Measurements from ENCODE around the gene WASF3. TPM values are rescaled to one million over a fixed set of nuclear protein-coding genes. Genes with fewer than 3 reads are reported as not detected.

Gene WASF3, protein sequence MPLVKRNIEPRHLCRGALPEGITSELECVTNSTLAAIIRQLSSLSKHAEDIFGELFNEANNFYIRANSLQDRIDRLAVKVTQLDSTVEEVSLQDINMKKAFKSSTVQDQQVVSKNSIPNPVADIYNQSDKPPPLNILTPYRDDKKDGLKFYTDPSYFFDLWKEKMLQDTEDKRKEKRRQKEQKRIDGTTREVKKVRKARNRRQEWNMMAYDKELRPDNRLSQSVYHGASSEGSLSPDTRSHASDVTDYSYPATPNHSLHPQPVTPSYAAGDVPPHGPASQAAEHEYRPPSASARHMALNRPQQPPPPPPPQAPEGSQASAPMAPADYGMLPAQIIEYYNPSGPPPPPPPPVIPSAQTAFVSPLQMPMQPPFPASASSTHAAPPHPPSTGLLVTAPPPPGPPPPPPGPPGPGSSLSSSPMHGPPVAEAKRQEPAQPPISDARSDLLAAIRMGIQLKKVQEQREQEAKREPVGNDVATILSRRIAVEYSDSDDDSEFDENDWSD
- total RNA-seq: 9.8 and 9.9 TPM in 2 replicates

DNA sequence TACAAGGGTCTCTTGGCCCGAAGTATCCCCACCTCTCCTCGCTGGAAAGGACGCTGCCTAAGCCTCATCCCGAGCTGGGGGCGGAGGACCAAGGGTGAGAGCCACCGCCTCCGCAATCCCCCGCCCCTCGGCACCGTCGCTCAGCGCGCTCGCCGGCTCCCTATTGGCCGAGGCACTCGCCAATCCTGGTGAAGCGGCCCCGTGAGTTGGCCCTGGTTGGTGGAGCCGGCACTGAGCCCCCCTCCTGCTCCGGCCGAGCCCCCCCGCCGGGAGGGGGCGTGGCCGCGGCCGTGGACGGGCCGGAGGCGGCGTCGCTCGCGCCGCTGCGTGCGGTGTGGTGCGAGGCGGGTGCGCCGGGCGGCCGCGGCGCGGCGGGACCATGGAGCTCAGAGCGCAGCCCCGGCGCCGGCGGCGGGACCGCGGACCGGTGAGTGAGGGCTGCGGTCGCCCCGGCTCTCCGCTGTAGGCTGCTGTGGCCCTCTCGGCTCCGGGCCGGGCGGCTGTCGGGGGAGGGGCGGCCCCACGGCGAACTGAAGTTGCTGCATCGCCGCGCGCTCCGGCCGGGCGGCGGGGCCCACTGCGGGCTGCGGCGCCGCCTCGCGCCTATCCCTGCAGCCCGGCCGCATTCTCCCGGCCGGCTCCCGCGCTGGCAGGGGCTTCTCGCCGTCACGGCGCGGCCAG is at the start of gene WASF3:
Gene WASF3, plus strand, starts transcription at position 291 of the 681 bp plus-strand sequence. CDS start 84,588 bp downstream, outside the sequence.

Other genes starting within 250 kb of the WASF3 start
- not detected in 2 replicates for gene GPR12, start 203.1 kb downstream of the WASF3 start, total RNA-seq

Measured in subcutaneous preadipocyte (primary cell).